ENCODE results near the gene FBXL7.

- TF ChIP-seq CTCF (conservative IDR thresholded peaks at IDR 0.05 in 1 of 2, IDR thresholded peaks at IDR 0.05 in 1 of 2; ENCODE audit: low read depth in 1 of 2, low read length in 2 of 2) (no peak), EZH2 (IDR thresholded peaks at IDR 0.05; ENCODE audit: low read length, missing control alignments) (no peak)
Measured at GRCh38 chr5:15459200-15459599, 40.8 kb upstream of the FBXL7 start.

Data from fibroblast of lung (primary cell).